GM21447 (cell line): ENCODE data around the gene IQCH.

Source experiments
- ATAC-seq: cut with Tn5 transposase; IDR thresholded peaks from one replicate; pipeline ENCODE4 v1.9.1; 2021; ENCODE audit not compliant: unreplicated experiment

The IQCH gene

DNA sequence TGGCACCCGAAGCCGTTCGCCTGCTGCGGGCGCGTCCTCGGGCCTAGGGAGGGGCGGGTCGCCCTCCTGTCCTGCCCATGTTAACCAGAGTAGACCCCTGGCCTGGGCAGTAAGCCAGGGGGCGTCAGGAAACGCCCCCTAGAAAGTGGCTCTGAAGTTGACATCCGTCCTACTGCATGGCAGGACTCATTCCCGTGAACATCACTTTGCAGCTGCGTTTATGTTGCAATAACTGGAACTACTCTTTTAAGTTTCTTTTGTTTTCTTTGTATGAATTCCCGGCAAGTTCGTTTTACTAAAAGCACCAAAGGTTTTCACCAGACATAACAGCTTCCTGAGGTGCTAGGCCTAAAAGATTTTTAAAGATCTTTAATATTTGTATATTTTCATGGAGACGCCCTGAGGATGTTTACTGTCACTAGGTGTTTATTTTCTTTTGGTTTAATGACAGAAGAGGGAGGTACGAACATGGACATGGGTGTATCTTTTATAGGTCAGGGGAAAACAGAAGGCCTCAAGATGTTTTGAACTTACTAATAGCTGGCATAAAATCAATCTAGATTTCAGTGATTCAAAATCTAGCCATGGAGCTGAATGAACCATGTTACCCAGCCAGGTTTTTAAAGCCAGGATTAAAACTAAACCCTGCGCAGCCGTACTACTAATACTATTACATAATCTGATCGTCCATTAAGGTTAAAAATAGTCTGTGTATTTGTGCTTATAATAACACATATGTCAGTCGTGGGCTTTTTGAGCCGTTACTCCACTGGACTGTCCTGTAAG, 267.4 kb downstream of the IQCH start:
- ATAC-seq, result no peak

DNA sequence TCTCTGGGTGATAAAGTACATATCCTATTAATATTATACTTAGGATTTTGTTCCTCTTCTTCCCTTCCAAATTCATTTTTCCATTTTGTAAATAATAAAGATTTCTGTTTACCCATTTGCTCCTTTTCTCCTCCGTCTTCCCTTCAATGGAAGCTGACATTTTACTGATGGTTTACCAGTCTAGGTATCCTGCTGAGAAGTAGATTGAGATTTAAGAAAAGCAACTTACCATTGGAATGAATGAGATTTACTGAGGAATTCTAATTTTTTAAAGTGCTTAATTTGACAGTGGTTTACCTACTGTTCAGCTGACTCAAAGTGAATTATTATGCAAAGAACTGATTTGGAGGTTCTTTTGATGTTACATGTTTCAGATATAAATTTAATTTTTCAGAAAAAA, 268.7 kb downstream of the IQCH start:
- ATAC-seq, result no peak

DNA sequence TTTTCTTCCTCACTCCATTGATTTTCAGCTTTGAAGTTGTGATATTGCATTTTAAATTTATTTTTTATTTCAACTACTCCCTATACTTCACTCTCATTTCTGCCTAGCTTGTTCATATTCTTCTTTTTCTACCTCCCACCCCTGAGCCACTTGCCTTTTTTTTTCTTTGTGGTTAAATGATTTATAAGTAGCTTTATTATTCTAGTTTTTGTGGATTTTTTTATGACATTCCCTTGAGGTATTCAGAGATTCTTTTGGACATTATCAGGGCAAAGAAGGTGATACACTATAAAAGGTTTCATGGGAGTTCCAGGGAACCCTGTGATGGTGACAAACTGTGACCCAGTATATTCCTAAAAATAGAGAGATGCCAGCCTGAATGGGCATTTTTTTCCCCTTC, 269.6 kb downstream of the IQCH start:
- no peak for ATAC-seq

DNA sequence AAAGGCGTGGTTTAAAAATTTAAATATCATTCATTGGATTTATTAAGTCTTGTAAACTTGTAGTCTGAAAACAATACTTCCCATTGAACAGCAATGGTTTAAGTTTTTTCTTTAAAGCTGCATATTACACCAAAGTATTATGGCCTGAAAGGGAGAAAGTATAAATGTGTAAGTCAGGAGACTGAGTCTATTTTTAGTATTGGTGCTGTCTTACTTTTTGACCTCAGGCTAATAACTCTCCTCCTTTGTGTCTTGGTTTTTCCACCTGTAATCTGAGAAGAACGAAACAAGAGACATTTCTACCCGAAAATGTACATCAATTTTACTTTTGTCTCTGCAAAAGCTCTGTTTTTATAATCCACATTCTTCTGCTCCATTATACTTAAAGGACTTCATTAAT, 273.9 kb downstream of the IQCH start:
- ATAC-seq, result no peak

DNA sequence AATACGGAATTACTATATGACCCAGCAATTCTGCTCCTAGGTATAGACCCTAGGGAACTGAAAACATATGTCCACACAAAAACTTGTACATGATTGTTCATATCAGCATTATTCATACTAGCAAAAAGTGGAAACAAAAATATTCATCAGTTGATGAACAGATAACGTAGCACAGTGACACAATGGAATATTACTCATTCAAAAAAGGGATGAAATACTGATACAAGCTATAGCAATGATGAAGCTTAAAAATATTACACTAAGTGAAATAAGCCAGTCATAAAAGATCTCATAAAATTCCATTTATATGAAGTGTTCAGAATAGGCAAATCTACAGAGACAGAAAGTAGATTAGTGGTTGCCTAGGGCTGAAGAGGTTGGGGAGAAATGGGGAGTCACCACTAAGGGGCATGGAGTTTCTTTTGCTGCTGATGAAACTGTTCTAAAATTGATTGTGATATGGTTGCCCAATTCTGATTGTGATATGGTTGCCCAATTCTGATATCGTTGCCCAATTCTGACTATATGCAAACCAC, 276.9 kb downstream of the IQCH start:
- ATAC-seq, result no peak

DNA sequence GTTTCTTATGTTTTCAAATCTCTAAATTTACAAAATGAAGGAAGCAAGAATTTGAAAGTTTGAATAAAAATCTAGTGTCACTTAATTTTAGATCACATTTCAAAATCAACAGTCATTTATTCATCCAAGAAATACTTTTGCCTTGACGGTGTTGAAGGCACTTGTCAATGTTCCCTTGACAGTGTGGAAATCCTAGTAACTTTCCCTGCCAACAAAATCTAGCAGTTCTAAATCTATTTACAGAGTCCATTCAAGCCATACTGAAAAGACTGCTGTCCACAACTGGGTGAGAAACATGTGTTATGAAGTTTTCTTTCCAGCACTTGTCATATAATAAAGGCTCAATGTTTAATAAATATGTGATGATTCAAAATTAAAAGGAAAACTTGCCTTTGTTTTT, 279.3 kb downstream of the IQCH start:
- no peak for ATAC-seq

DNA sequence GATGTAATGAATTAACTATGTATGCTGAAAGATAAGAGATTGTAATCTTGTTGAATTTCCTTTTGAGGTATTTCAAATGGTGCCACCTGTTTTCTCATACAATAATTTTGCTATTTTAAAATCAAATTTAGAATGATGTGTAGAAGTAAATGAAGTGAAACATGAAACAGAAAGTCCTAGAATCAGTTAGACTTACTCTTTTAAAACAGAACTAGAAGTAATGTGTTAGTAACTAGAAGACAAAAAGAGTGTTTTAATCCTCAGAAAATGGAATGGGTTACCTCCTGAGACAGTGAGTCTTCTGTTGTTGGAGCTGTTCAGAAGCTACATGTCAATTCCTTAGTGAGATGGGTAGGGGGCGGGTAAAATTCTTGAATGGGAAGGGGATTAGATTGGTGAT, 279.8 kb downstream of the IQCH start:
- ATAC-seq, result no peak

DNA sequence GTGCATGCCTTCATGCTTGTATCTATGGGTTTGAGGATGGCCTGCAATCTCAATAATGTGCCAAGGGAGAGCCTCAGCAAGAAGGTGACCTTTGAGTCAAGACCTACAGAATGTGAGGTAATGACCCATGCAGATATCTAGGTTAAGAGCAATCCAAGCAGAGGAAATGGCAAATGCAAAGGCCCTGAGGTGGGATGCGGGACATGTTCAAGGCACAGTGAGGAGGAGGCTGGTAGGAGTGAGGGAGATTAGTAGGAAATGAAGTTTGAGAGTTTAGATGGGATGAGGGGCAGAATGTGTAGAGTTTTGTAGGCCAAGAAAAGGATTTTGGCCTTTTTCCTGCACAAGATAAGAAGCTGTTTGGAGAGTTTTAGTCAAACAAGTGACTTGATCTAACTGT, 283.2 kb downstream of the IQCH start:
- no peak for ATAC-seq

DNA sequence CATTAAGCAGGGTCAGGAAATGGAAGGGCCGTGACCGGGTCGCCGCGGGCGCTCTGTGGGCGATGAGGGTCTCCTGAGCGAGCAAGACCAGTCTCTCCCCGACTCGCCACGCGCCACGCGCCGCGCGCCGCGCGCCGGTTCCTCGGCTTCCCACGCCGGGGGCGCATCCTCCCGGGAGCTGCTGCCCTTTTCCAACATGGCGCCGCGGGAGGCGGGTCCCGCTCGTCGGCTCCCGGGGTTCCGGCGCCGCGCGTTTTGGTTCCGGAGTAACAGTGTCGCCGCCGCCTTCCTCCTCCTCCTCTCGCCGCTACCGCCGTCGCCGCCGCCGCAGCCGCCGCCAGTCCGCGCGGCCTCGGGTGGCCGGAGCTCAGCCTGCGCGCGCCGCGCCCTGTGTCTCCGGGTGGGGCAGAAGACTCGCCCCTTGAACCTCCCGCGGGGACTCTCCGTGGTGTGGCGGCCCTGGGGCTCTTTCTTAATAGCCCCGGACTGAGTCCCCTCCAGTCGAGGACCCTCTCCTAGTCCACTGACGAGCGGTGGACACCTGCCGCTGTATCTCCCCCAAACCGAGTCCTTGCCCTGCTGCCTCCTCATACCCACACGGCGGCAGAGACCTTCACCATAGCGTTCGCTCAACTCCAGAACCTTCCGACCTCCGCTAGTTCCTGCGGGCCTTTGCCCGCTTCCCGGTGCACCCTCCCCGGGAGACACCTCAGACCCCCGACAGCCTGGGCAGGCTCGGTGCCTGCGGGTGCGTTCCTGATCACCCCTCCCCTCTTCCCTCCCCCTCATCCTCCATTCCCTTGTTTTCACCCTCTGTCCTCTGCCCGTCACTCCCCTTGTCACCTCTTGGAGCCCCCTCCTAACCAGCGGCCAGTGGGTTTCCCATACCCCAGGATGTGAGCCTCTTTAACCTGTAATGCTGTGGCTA, 288.1 kb downstream of the IQCH start, which contains the start of gene MAP2K5:
Gene MAP2K5, plus strand, starts transcription at position 284 of the 928 bp plus-strand sequence. Its CDS starts 633 bp downstream, at position 917.
- ATAC-seq, result no peak

DNA sequence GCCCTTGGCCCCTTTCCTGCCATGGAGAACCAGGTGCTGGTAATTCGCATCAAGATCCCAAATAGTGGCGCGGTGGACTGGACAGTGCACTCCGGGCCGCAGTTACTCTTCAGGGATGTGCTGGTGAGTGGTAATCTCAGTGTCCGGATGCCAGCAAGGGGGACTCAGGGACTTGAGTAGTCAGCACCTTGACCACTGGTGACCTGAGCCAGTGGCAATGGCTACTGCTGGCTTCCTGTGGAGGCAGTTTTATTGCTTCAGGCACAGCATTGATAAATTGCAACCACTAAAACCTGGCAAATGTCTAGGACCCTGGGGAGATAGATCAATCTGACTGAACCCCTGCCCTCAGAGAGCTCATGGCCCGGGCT, 288.7 kb downstream of the IQCH start:
- ATAC-seq, result no peak

DNA sequence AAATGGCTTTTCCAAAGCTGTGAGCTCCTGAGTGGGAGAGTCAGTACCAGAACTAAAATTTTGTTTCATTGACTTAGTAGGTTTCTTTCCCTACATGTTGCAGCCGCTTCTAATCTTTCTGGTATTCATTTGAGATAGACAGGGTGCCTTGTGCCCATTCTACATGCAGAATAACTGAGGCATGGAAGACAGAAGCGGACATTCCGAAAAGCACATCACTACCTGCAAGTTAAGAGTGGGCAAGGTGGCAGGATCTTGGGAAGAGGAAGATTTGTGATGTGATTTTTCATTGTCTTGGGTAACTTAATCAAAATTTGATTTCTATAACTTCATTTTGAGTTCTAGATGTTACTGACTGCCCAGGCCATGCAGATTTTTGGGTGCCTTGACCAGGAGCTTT, 289.9 kb downstream of the IQCH start:
- ATAC-seq, result no peak

DNA sequence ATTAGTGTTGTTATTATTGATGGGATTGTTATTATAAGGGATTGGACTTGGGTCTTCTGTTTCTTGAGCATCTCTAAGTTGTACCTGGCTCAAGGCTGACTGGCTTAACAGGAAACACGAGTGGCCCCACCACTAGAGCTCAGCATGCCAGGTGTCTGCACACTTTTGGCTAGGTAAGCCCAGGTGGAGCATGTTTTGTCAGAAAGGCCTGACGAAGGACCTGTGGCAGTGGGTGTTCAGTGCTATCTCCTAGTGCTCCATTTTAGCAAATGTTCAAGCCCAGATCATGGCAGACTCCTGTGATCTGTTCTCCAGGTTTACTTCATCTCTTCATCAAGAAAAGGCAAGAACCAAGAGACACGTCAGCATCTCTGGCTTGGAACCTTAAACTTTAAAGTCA, 291.3 kb downstream of the IQCH start:
- ATAC-seq, result no peak

DNA sequence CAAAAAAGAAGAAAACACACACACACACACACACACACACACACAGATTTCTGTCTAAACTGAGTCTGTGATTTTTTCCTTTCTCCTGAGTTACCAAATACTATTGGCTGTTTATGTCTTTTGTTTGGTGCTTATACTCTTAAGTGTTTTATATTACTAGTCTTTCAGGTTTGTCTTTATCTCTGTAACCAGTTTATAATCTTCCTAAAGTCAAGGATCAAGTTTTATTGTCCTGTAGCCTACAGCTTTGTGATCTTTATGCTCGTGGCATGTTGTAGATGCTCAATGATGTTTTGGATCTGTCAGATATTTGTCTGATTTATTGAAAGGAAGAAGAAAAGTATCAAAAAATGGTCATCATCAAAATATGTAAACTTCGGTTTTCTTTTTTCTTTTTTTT, 292.5 kb downstream of the IQCH start:
- ATAC-seq, result no peak

DNA sequence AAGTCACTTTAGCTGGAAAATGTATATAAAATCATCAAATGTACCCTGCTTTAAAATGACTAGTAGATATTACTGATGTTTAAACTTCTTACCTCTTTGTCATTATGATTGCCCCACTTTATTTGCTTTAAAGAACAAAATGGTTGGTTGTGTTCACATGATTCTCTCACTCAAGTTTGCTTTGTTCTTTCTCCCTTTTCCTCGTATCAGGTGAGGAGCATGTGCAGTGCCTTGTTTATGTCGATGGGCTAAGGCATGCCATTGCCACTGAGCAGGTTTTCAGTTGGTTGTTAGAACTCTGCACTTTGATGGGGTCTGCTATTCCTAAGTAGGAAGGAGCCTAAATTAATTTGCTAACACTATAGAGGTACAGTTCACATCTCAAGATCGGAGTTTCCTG, 293.2 kb downstream of the IQCH start:
- no peak for ATAC-seq

DNA sequence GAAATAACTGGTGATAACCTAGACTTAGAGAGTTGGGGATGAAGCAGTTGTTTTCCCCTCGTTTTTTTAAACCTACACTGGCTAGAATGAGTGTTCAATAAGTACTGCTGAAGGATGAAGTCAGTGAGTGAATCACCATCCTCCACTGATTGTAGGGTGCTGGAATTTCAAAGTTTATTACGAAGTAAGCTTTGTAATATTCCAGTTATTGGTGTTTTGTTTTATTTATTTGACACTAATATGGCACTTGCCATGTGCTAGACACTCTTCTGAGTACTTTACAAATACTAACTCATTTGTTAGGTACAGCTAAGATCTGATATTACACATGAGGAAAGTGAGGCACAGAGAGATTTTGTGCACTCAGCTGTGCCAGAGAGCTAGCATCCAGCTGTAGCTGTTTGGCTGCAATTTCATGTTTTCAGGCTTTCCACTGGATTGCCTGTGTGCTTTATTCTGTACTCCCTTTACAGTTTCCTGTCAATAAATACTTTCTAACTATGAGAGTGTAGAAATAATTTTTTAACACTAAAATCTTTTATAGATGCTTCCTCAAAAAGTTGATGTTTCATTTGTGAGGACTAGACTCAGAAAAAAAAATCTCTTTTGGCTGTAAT, 293.8 kb downstream of the IQCH start:
- no peak for ATAC-seq

DNA sequence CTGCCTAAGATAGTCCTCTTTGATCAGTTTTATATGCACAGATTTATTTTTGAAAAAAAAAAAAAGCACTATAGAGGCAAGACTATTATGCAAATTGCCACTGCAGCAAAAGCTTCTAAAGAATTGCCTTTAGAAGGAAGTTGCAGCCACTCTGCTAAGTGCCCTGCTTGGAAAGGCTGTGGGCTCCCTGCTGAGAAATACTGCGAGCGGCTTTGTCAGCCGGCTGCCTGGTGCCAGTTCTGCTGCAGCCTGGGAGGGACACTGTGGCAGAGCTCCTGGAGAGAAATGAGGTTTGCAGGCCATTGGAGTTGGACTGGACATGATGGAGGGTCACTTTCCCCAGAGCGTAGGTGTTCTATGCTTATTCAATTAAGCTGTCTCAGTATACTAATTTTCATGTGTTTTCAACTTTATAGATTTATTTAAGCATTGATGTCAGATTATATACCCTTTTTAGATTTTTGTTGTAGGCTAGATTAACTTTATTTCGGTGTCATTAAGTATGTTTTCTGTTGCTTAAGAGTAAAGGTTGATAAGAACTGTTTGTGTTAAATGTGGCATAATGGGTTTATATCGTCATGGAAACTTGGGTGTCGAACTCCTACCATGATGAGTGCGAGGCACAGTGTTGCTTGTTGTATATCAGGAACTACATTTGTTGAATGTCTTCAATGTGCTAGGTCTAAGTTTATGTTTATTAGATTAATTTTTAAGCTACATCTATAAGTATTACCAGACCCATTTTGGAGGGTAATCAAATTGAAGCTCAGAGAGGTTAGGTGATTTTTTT, 294.5 kb downstream of the IQCH start:
- no peak for ATAC-seq

DNA sequence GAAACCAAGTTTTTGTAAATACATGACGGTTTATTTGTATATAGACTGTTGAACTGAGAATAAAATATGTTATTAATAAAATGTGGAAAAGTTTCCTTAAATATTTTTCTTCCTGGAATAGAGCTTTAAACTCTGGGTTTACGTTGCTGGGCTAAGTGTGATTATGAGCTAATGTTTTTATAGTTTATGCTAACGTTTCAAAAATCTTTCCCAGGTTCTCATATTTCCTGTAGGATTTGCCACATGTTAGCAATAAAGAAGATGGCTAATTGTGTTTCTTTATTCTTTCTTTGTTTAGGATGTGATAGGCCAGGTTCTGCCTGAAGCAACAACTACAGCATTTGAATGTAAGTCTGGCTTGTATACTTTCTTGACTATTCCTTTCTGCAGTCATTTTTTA, 295.1 kb downstream of the IQCH start:
- no peak for ATAC-seq

DNA sequence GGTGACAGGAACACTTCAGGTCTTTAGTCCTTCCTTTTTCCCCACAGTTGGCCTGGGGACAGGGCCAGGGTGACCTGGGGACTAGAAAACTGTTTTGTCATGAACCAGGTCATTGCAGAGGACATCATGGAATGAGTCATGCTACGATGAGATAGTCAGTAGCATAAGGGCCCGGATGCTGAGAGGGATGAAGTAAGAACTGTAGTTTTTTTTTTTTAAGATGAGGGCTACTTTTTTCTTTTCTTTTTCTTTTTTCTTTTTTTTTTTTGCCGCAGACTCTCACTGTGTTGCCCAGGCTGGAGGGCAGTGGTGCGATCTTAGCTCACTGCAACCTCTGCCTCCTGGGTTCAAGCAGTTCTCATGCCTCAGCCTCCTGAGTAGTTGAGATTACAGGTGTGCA, 295.9 kb downstream of the IQCH start:
- no peak for ATAC-seq

DNA sequence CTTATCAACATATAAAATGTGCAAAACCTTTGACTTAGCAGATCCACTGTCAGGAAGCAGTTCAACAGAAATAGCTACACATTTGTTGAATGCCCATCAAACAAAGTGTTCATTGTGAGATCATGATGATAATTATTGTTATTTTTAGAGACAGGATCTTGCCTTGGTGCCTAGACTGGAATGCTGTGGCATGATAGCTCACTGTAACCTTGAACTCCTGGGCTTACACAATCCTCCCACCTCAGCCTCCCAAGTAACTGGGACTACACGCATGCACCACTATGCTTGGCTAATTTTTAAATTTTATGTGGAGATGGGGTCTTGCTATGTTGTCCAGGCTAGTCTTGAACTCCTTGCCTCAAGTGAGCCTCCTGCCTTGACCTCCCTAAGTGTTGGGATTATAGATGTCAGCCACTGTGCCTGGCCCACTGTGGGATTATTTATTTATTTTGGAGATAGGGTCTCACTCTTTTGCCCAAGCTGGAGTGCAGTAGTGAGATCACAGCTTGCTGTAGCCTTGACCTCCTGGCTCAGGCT, 296.7 kb downstream of the IQCH start:
- ATAC-seq, result no peak
